ENCODE results near the gene HECTD4.

DNA sequence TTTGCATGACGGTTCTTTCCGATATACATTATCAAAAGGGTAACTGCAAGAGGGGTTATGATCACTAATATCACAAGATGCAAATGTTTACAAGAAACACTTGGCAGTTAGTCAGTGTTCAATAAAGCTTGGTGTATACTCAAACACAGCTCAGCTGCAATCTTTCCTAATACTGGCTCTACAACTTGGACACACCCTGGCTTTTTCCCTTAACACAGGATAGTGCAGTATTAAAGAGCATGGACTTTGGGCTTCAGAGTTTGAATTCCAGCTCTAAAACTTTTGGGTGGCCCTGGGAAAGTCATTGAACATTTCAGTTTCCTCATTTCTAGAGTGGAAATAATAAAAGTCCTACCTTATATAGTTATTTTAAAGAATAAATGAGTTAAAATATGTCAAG lies 107.0 kb downstream of the HECTD4 start:
- TF ChIP-seq, protein P1, sequence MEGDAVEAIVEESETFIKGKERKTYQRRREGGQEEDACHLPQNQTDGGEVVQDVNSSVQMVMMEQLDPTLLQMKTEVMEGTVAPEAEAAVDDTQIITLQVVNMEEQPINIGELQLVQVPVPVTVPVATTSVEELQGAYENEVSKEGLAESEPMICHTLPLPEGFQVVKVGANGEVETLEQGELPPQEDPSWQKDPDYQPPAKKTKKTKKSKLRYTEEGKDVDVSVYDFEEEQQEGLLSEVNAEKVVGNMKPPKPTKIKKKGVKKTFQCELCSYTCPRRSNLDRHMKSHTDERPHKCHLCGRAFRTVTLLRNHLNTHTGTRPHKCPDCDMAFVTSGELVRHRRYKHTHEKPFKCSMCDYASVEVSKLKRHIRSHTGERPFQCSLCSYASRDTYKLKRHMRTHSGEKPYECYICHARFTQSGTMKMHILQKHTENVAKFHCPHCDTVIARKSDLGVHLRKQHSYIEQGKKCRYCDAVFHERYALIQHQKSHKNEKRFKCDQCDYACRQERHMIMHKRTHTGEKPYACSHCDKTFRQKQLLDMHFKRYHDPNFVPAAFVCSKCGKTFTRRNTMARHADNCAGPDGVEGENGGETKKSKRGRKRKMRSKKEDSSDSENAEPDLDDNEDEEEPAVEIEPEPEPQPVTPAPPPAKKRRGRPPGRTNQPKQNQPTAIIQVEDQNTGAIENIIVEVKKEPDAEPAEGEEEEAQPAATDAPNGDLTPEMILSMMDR (conservative IDR thresholded peaks at IDR 0.05): no peak
- no peak for TF ChIP-seq ZFX (IDR thresholded peaks at IDR 0.05)
